Epithelial cell of proximal tubule (primary cell): ENCODE results near the gene PDLIM4. TPM values are rescaled to one million over a fixed set of nuclear protein-coding genes. Genes with fewer than 3 reads are reported as not detected.

Experiments used
- DNase-seq: peaks from one replicate; pipeline ENCODE4 v3.0.0-alpha.2; 2011; ENCODE audit warnings: low read depth
- H3K4me3 ChIP-seq: 2 replicates; pipeline ENCODE4 v1.5.1; 2011; ENCODE audit warnings: low read depth, mild to moderate bottlenecking, low read length
- total RNA-seq: library from RNA; depleted of rRNA; stranded (reverse); fragments of >200 nt; gene quantifications from 2 replicates; pipeline ENCODE4 v1.2.3, GENCODE V29; 2015
- TF ChIP-seq, protein P1 (sequence below): conservative IDR thresholded peaks from 2 replicates; pipeline ENCODE4 v1.5.1; 2012; ENCODE audit warnings: low read depth, mild to moderate bottlenecking, low read length

PDLIM4 gene
- total RNA-seq, 1 donor from 2014 or later, result 129 TPM

DNA sequence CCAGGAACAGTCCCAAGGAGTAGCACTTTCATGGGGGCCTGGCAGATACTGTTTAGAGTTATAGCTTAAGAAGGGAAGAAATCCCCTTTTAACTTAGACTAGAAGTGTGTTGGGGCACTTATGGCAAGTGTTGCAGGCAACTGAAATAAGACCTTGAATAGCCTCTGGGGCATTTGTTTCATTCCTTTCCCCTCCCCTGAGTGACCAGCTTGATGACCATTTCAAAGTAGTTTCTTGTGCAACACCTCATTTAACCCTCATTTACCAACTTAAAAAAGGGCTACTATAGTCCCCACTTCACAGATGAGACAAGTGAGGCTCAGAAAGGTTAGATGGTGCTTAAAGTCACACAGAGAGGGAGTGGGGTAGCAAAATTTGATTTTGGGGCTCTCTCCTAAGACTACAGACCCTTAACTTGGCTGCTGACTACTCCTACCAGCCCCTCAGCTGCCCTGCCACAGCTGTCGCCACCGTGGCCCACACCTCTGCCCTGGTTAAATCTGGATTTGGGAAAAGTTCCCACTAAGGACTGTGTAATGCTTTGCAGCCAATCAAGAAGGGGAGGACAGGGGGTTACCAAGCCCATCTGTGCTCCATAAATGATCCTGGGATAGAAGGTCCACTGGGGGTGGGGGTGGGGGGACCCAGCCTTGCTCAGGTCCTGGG is 5.5 kb downstream of the PDLIM4 start:
- no peak overlapping the region for H3K4me3 ChIP-seq
- DNase-seq, result no peak
- TF ChIP-seq, protein P1, sequence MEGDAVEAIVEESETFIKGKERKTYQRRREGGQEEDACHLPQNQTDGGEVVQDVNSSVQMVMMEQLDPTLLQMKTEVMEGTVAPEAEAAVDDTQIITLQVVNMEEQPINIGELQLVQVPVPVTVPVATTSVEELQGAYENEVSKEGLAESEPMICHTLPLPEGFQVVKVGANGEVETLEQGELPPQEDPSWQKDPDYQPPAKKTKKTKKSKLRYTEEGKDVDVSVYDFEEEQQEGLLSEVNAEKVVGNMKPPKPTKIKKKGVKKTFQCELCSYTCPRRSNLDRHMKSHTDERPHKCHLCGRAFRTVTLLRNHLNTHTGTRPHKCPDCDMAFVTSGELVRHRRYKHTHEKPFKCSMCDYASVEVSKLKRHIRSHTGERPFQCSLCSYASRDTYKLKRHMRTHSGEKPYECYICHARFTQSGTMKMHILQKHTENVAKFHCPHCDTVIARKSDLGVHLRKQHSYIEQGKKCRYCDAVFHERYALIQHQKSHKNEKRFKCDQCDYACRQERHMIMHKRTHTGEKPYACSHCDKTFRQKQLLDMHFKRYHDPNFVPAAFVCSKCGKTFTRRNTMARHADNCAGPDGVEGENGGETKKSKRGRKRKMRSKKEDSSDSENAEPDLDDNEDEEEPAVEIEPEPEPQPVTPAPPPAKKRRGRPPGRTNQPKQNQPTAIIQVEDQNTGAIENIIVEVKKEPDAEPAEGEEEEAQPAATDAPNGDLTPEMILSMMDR, result no peak

DNA sequence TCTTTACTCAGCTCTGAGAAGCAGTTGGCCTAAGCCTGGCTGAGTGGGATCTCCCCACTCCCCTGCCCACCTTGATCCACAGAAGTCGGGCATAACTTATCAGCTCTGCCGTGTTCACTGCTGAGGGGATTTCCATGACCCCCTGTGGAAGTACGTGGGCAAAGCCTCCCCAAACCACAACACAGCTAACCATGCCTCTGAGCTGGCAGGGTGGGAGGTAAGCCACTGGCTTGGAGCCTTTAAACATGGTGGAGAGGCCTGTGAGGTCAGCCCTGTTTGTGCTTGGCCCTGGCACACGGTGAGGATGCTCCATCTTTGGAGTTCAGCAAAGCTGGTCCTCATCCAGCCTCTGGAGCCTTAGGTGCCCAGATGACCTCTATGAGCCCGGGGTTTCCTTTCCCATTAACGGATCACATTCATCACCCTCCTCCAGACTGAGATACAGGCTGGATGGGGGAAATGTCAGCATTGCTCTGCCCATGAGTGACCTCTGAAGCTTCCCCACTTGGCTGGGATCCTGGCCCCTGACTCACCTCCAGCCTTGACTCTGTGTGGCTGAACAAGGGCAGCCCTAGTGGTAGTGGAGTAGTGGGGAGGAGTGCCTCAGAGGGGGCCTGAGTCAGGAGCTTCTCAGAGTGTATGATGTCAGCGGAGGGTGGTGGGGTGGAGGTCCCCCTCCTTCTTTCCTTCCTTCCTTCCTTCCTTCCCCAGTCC is 6.2 kb downstream of the PDLIM4 start:
- no peak overlapping the region for H3K4me3 ChIP-seq
- TF ChIP-seq, protein P1, result peak; percentile 29
- peak; percentile 62 for DNase-seq

DNA sequence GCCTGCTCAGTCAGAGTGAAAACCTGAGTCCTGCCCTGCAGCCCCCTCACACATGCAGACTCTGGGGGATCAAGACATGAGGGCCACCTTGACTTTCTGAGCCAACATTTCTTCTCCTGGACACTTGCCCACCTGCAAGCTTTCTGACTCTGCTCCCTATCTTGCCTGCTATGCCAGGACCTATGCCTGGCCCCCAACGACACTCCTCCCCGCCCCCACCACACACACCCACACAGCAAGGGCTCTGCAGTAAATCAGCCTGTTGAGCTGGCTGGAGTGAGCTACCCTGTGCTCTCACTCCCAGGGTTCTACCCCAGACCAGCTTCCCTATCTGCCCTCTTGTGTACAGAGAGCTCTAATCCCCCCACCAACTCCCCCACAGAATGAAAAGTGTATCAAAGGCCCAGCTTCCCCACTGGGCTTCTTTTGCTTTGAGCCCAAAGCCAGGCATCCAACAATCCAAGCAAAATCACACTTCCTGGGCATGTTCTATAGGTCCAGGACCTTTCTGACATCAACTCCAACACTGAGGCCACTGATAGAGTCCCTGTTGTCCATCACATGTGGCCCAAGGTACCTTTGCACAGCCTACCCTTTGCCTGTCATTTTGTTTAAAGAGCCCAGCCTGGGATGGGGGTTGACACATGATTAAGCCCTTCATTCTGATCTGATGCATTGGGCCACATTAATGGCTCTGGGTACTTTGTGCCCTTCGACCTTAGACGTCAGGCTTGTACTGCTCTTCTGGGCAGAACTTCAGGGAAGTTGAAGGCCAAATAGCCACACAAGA is 7.2 kb downstream of the PDLIM4 start:
- no peak overlapping the region for H3K4me3 ChIP-seq
- DNase-seq, result no peak
- TF ChIP-seq, protein P1, result no peak

DNA sequence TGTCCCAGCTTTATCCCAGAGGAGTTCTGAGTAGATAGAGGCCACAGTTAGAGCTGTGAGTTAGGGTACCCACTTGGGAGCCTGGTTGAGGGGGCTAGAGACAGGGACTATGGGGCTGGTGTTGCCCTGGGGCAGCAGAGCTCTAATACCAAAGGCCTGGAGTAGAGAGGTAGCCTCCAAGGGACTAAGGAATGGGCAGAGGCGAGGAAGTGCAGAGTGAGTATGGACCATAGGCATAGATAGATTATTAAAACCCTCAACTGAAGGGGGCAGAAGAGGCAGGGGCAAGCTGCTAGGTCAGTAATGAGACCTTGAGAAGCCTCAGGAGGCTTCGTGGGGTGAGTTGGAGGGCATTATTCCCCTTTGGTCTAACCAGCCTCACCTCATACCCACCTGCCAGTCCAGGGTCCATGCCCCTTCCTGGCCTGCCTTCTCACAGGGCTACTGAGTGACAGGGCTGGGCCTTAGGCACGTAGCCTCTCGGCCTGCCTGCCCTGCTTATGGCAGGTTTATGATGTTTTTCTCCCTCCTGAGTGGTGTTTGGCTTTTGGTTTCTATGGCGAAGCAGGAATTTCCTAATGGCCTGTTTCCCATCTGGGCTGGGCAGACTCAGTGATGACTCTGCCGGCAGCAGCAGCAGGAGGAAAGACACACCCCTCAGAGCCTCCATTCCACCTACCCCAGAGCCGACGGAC is 8.0 kb downstream of the PDLIM4 start:
- no peak overlapping the region for H3K4me3 ChIP-seq
- DNase-seq, result peak; percentile 76
- TF ChIP-seq, protein P1, result peak; percentile 13

DNA sequence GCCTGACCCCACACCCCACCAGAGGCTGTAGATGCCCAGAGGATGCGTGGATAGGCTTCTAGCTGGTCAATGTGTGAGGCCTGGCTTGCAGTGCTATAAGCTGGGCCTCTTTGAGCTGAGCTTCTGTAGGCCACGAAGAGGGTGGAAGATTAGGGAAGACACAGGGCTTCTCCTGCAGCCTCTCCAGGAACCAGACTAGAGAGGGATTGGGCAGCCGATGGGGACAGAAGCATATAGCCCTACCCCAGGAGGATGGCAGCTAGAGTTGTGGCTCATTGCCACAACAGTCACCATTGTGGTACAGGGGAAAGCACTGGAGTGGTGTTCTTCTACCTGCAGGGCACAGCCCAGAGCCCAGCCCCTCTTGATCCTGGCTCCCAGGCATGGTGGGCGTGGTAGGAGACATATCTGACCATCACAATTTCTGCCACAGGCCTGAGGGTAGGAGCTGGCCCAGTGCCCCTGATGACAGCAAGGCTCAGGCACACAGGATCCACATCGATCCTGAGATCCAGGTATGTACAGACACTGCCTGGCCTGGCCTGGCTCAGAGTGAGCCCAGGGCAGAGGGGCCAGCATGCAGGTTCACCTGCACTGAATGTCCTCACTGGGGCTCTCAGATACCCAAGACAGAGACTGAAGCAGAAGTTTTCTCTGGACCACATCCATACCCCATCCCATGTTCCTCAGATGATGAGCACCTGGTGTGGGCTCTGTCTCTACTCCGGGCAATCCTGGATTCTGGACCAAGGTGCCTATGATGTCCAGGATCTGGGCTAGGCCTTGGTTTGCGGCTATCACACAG is 8.7 kb downstream of the PDLIM4 start:
- no peak for DNase-seq
- TF ChIP-seq, protein P1, result no peak
- H3K4me3 ChIP-seq, result no peak overlapping the region

DNA sequence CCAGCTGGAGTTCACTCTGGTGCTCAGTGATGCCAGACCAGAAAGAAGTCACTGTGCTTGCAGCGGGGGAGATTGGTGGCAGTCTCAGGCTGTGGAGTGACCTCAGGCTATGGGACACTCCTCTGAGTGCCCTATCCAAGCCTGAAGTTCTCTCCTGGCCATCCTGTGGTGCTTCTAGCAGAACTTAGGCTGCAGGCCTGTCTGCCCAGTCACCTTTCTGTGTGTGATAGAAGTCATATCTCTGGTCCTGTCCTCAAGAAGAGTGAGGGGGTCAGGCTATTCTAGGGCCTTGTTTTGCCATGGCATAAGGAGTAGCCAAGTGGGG is 9.3 kb downstream of the PDLIM4 start:
- H3K4me3 ChIP-seq, result no peak overlapping the region
- TF ChIP-seq, protein P1, result no peak
- DNase-seq, result no peak
